ENCODE results near the gene STARD13.
"Not testable (repeated sequence)": the region's sequence is repeated elsewhere in the genome, so short reads cannot be mapped to it uniquely, and the experiment has no call there.

Gene STARD13

GRCh38 chr13:33172911-33173310 lies 112.6 kb downstream of the STARD13 start:
- no peak for FAIRE-seq

GRCh38 chr13:33172400-33172799 lies 113.2 kb downstream of the STARD13 start:
- FAIRE-seq, result no peak

DNA sequence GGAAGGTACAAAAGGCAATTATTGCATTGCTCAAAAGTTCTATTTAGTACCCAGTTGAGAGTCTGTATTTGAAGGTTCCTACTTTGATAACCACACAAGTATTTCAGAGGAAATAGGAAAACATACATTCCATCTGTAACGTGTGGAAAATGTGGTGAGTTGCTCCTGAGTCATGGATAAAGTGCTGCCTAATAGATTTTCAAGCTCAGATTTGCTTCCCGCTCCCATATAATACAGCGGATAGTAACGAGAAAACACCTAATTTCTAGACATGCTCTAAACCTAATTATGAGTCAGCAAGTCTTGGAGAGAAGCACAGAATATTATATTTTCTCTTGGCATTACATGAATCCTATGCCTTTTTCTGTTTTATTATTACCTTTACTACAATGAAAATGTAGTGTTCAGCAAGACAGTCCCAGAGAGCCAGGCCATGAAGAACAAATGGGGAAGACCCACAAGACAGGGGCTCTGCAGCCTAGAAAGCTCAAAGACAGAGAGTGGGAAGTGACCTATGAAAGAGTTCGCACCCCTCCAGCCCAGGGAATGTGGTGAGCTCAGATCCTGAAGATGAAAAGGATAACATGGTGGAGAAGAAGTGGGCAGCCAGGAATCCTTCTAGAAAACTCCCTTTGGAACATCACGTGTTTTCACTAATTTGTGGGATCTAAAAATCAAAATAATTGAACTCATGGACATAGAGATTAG lies 116.1 kb downstream of the STARD13 start:
- no peak for FAIRE-seq

- FAIRE-seq, result no peak
Observed at GRCh38 chr13:33168321-33168960, 117.1 kb downstream of the STARD13 start.

DNA sequence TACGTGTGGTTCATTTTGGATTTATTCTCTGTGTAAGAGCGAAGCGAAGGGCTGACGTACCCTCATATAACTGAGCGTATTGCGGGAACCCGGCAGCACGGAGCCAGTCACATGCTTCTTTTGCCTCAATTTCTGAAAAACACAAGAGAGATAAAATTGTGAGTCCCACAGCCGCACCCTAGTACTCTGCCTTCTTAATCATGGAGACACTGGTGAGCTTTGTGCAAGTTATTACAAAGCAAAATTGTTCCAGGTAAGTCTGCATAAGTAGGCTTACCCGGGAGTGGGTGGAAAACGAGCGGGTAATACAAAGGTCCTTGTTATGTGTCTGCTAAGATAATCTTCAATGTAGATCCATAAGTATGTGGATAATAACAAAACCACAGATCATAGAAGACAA lies 118.1 kb downstream of the STARD13 start:
- no peak for FAIRE-seq

- no peak for FAIRE-seq
Observed at GRCh38 chr13:33165787-33166186, 119.8 kb downstream of the STARD13 start.

- FAIRE-seq, result no peak
Observed at GRCh38 chr13:33164331-33164730, 121.2 kb downstream of the STARD13 start.

- not testable (repeated sequence) for FAIRE-seq
Observed at GRCh38 chr13:33162725-33163124, 122.8 kb downstream of the STARD13 start.

GRCh38 chr13:33158816-33159215 lies 126.7 kb downstream of the STARD13 start:
- no peak for FAIRE-seq

DNA sequence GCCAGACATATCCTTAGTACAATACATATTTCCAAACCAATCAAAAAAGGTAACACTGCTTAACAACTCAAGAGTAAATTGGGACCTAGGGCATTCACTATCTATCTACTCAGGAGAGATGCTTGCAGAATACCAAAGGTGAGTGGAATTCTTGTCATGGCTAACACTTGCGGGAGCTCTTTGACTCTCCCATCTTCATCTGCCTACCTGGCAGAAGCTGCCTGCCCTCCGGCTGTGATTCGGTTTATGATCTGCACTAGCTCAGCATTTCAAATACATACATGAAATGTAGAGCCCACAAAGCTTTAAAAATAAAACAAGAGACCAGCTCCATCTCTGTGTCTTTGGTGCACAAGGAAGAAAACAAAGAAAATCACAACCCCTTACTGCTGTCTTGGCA lies 127.3 kb downstream of the STARD13 start:
- FAIRE-seq, result no peak

DNA sequence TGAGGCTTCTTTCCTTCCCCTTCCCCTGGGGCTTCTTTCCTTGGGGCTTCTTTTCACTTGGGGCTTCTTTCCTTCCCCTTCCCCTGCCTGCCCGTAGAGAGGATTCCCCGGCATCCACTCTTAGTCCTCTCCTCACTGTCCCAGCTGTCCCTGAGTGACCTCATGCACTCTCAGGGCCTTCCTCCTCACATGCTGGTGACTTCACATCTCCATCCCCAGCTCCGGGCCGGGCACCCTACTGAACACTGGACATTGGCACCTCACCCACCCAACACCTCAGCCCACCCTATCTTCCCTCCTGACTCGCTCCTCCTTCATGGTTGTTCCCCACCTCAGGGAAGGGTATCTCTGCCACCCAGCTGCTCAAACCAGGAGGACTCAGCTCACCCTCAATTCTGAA lies 130.6 kb downstream of the STARD13 start:
- no peak for FAIRE-seq

- FAIRE-seq, result no peak
Observed at GRCh38 chr13:33153421-33154404, 131.8 kb downstream of the STARD13 start.

DNA sequence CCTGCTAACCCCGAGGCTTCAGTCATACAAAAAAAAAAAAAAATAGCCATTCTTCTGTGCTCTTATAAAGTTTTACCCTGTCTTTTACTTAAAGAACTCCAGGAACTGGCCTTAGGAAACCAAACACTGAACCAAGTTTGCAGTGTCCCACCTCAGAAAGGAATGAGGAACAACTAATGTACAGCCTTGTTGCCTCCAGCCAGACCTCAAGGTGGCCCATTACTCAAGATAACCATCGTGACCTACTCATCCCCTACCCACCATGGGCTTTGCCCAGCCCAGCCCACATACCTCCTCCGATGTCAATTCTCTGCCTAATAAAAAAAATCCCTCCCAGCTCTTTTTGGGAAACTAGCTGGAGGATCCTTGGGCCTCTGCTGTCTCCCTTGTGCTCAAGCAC lies 133.2 kb downstream of the STARD13 start:
- no peak for FAIRE-seq

DNA sequence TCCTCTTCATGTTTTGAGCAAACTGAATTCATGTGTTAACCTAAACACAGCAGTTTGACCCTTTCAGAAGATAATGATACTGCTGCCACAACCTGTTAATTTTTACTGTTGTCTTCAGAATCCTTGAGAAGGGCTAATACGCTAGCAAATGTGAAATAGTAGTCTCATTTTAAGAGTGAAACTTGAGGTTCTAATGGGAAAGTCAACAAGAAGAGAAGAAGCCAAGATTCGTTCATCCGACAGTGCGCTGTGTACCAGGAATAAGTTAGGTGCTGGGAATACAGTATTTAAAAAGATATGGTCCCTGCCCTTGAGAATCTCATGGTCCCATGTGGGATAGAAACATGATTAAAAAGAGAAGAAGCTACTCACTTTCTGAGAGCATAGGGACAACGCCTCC lies 134.9 kb downstream of the STARD13 start:
- no peak for FAIRE-seq

DNA sequence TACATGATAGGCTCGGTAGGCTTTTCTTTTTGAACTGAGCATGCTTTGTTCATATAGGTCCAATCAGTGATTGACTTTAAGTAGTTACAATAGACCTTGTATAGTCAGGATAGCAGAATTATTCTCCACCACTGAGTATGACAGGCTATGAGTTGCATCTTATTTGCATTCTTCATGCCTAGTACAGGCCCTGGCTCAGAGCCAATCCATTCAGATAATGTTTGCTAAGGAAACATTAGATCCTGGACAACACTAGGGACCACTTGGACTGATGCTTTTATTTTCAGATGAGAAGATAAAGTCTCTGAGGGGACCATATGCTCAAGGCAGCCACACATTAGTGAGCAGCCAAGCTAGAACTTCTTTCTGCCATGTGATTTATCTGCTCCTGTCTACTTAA lies 135.4 kb downstream of the STARD13 start:
- no peak for FAIRE-seq

- FAIRE-seq, result no peak
Observed at GRCh38 chr13:33147832-33148231, 137.7 kb downstream of the STARD13 start.

- FAIRE-seq, result no peak
Observed at GRCh38 chr13:33146843-33147611, 138.5 kb downstream of the STARD13 start.

DNA sequence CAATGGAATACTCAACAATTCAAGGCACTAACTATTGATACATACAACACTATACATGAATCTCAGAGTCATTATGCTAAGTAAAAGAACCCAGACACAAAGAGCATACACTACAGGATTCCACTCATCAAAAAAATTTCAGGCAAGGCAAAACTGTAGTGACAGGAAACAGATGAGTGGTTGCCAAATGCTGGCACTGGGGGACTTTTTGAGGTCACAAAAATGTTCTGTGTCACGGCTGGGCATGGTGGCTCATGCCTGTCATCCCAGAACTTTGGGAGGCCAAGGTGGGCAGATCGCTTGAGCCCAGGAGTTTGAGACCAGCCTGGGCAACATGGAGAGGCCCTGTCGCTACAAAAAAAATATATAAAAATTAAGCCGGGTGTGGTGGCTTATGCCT lies 139.9 kb downstream of the STARD13 start:
- no peak for FAIRE-seq

DNA sequence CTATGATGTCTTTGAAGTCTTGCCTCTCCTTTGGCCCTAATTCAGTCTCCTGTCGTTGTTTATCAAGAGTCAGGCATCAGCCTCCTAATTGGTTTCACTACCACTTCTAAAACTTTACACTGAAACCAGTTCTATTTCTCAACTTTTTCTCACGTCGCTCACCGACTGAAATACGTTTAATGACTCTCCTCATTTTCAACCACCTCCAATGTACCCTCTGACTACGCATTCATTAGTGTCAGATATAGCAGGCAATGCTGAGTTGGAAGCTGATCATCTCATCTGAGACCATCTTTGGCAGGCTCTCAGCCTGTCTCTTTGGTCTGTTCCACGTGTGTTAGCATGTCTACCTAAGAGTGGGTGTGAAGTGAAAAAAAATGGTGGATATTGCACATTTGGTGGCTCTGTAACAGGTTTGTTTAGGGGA lies 141.2 kb downstream of the STARD13 start:
- FAIRE-seq, result no peak

GRCh38 chr13:33139780-33140535 lies 145.6 kb downstream of the STARD13 start:
- FAIRE-seq, result no peak

DNA sequence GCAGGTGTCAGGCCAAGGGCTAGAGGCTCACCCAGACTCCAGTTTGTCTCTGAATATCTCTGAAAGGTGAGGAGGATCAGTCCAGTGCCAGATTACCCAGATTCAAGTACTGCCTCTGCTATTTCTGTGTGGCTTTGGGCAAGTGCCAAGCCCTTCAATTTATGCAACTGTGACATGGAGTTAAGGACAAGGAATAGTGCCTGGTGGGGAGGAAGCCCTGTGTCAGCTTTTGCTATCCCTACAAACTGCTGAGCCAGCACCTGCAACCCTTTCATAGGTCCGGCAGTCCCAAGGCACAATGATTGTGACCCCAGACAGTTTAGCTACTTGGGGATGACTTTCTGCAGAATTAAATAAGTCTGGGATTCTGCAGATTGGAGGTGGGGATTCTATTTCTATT lies 146.4 kb downstream of the STARD13 start:
- FAIRE-seq, result no peak

DNA sequence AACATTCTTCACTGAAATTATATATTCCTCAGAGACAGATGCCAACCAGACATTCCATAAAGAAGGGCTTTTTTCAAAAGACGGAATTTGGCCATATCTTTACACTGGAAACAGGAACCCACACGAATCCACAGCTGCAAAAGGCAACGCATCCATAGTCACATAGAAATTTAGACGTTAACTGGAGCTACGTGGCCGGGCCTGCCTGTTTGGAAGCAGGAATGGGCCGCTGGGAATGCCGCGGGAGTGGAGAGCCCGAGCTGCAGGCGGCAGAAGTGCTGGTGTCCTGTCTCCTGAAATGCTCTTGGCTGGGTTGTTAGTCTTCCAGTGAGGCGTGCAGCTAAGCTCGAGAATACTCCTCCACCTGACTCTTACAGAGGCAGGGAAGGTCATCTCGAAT lies 147.1 kb downstream of the STARD13 start:
- FAIRE-seq, result no peak
